Effector memory CD4-positive, alpha-beta T cell (primary cell): ENCODE data around the gene NOL4L.
"Not testable (repeated sequence)": the region's sequence is repeated elsewhere in the genome, so short reads cannot be mapped to it uniquely, and the experiment has no call there.

Experiments used
- DNase-seq, 3 donors: peaks; one replicate each; pipeline ENCODE4 v3.0.0-alpha.2; 2020
- H3K27ac ChIP-seq: 2 replicates; pipeline ENCODE4 v1.7.0; 2013; ENCODE audit warnings: mild to moderate bottlenecking, low read length, moderate library complexity; ENCODE audit not compliant: insufficient read depth, poor library complexity, severe bottlenecking
- H3K27me3 ChIP-seq: replicated peaks from 2 replicates; pipeline ENCODE4 v1.7.0; 2013; ENCODE audit warnings: mild to moderate bottlenecking, low read length; ENCODE audit not compliant: insufficient read depth, control insufficient read depth, poor library complexity, severe bottlenecking
- H3K36me3 ChIP-seq: 2 replicates; pipeline ENCODE4 v1.7.0; 2013; ENCODE audit warnings: mild to moderate bottlenecking, low read length, moderate library complexity; ENCODE audit not compliant: control insufficient read depth, insufficient read depth
- H3K4me1 ChIP-seq: 2 replicates; pipeline ENCODE4 v1.7.0; 2013; ENCODE audit warnings: low read length, mild to moderate bottlenecking; ENCODE audit not compliant: control insufficient read depth, insufficient read depth, poor library complexity, severe bottlenecking
- H3K4me3 ChIP-seq: 2 replicates; pipeline ENCODE4 v1.7.0; 2013; ENCODE audit warnings: low read length, low read depth, mild to moderate bottlenecking; ENCODE audit not compliant: insufficient read depth, poor library complexity, severe bottlenecking
- H3K9me3 ChIP-seq: 2 replicates; pipeline ENCODE4 v1.7.0; 2013; ENCODE audit warnings: mild to moderate bottlenecking, low read length, moderate library complexity; ENCODE audit not compliant: control insufficient read depth

Gene NOL4L

GRCh38 chr20:32596681-32597252 lies 11.6 kb upstream of the NOL4L start:
- Histone ChIP-seq H3K27me3 (no peaks in the 10 kb centered on the region), H3K4me1 (no peaks in the 10 kb centered on the region), H3K36me3 (no peaks in the 10 kb centered on the region), H3K27ac (no peak overlapping the region), H3K4me3 (no peak overlapping the region), H3K9me3 (no peaks in the 10 kb centered on the region)
- DNase-seq, result no peak

- Histone ChIP-seq H3K27ac (no peak overlapping the region), H3K4me1 (no peaks in the 10 kb centered on the region), H3K36me3 (no peaks in the 10 kb centered on the region), H3K9me3 (no peaks in the 10 kb centered on the region), H3K27me3 (no peaks in the 10 kb centered on the region), H3K4me3 (no peak overlapping the region)
- no peak for DNase-seq
These were observed 10.0 kb upstream of the NOL4L start for GRCh38 chr20:32595143-32595542.

GRCh38 chr20:32594669-32595068 lies 9.5 kb upstream of the NOL4L start:
- DNase-seq, H3K27me3 ChIP-seq, H3K4me3 ChIP-seq, H3K36me3 ChIP-seq, H3K4me1 ChIP-seq, H3K27ac ChIP-seq, H3K9me3 ChIP-seq: not testable (repeated sequence)

- Histone ChIP-seq H3K36me3 (no peaks in the 10 kb centered on the region), H3K9me3 (no peaks in the 10 kb centered on the region), H3K27ac (no peak overlapping the region), H3K4me1 (no peaks in the 10 kb centered on the region), H3K4me3 (no peak overlapping the region), H3K27me3 (no peaks in the 10 kb centered on the region)
- DNase-seq, result no peak
These were observed 9.1 kb upstream of the NOL4L start for GRCh38 chr20:32594204-32594603.

GRCh38 chr20:32592616-32593015 lies 7.5 kb upstream of the NOL4L start:
- not testable (repeated sequence) for H3K36me3 ChIP-seq, H3K27ac ChIP-seq, H3K4me1 ChIP-seq, H3K4me3 ChIP-seq, H3K9me3 ChIP-seq, DNase-seq, H3K27me3 ChIP-seq

GRCh38 chr20:32592022-32592421 lies 6.9 kb upstream of the NOL4L start:
- H3K9me3 ChIP-seq, result no peaks in the 10 kb centered on the region
- no peaks in the 10 kb centered on the region for H3K36me3 ChIP-seq
- H3K27ac ChIP-seq, result no peak overlapping the region
- H3K4me1 ChIP-seq, result no peaks in the 10 kb centered on the region
- H3K4me3 ChIP-seq, result no peak overlapping the region
- no peaks in the 10 kb centered on the region for H3K27me3 ChIP-seq
- no peak for DNase-seq

- H3K36me3 ChIP-seq, result no peaks in the 10 kb centered on the region
- H3K4me1 ChIP-seq, result peaks cover 5% of the 10 kb centered on the region
- DNase-seq, result no peak
- H3K4me3 ChIP-seq, result no peak overlapping the region
- H3K27me3 ChIP-seq, result no peaks in the 10 kb centered on the region
- no peak overlapping the region for H3K27ac ChIP-seq
- H3K9me3 ChIP-seq, result no peaks in the 10 kb centered on the region
These were observed 4.6 kb upstream of the NOL4L start for GRCh38 chr20:32589769-32590168.

- H3K4me1 ChIP-seq, result peaks cover 5% of the 10 kb centered on the region
- no peak overlapping the region for H3K27ac ChIP-seq
- H3K9me3 ChIP-seq, result no peaks in the 10 kb centered on the region
- no peaks in the 10 kb centered on the region for H3K36me3 ChIP-seq
- H3K4me3 ChIP-seq, result no peak overlapping the region
- no peak for DNase-seq
- H3K27me3 ChIP-seq, result no peaks in the 10 kb centered on the region
These were observed 4.1 kb upstream of the NOL4L start for GRCh38 chr20:32589256-32589655.

GRCh38 chr20:32588040-32588439 lies 2.9 kb upstream of the NOL4L start:
- no peak for DNase-seq
- no peak overlapping the region for H3K4me3 ChIP-seq
- H3K4me1 ChIP-seq, result peaks cover 5% of the 10 kb centered on the region
- H3K9me3 ChIP-seq, result no peaks in the 10 kb centered on the region
- H3K27ac ChIP-seq, result no peak overlapping the region
- no peaks in the 10 kb centered on the region for H3K36me3 ChIP-seq
- H3K27me3 ChIP-seq, result no peaks in the 10 kb centered on the region

- H3K36me3 ChIP-seq, result no peaks in the 10 kb centered on the region
- no peak for DNase-seq
- no peaks in the 10 kb centered on the region for H3K9me3 ChIP-seq
- no peaks in the 10 kb centered on the region for H3K27me3 ChIP-seq
- peaks cover 20% of the 10 kb centered on the region for H3K4me1 ChIP-seq
- no peak overlapping the region for H3K27ac ChIP-seq
- no peak overlapping the region for H3K4me3 ChIP-seq
These were observed 1.2 kb upstream of the NOL4L start for GRCh38 chr20:32586291-32586690.
